Endometrium (tissue), 2 donors: ENCODE results near the gene ASTN2.

Experiments
- FAIRE-seq: peaks from 2 replicates; lab custom pipeline; 2012; peaks lifted over from hg19 to GRCh38; lab: Jason Lieb, UNC
- donor health status: control.
- donor health status: control.

ASTN2 gene

DNA sequence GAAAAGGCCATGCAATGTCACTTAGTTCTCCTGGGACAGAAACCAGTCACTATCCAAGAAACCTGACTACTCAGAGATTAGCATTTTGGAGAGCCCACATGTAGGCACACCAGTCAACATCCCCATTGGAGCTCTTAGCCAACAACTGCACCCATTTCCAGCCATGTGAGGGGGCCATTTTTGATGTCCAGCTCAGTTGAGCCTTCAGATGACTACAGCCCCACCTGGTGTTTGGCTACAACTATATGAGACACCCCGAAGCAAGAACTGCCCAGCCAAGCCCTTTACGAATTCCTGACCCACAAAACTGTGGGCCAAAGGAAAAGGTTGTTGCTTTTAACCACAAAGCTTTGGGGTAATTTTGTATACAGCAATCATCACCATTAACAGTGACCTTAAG, 300.1 kb downstream of the ASTN2 start:
- no peak for FAIRE-seq

- FAIRE-seq, result no peak
These were observed 310.0 kb downstream of the ASTN2 start for GRCh38 chr9:117104716-117105495.

GRCh38 chr9:117104206-117104605, 310.7 kb downstream of the ASTN2 start:
- FAIRE-seq, result no peak

DNA sequence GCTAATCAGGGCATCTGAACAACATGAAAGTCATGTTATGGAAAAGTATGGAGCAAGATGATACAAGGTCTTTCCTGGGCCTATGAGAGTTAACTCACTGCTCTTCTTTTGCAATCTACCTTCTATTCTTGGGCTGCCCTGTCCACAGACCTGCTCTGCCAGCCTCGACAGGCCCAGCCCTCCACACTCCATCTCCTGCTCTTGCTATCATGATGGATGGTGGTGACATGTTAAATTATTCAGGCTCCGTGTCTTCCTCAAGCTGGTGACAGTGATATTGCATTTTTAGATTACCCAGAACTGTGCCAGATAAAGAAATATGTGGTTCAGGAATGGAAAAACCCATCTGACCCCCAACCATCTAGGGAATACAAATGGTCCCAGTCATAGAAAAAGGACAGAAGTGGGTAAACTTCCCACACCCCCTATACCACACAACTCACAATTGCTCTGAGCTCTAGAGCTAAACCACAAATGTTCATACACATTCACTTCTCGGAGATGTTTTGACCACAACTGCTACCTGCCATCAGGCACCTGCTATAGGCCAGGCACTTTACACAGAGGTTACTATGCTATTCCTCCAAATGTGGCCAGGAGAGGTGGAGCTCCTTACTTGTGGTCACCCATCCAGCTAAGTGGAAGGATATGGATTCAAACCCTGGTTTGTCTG, 311.3 kb downstream of the ASTN2 start:
- no peak for FAIRE-seq

DNA sequence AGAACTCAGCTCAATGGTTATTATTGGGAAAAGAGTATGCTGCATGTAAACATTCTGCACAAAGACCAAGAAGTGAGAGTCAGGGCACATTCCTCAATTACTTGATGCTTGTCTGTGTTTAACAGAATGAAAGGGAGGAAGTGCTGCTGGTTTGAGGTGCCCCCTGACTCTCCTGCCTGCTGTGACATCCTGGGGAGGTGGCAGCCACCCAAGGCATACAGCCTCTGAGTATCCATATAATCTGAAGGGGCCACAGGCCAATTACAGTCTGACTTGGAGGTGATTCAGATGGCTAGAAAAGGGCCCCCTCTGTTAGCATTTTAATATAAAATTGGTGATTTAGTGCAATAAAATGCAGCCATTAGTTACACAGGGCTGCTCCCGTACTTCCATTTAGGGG, 313.8 kb downstream of the ASTN2 start:
- FAIRE-seq, result no peak

DNA sequence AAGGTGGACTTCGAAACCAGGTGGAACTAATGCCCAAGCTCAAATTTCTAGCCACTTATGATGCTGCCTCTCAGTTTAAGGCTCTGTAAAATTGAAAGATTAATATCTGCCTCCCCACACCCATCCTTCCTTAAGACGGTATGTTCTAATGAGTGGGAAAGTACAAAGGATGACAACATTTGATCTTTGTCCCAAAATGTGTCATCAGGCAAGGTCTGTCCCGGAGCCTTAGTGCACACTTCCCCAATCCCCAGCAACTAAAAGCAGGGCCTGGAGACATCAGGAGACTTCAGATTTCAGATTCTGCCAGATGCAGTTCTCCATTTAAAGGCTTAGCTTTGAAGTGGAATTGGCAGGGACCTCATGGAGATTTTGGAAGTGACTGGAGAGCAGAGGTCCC, 316.5 kb downstream of the ASTN2 start:
- no peak for FAIRE-seq

DNA sequence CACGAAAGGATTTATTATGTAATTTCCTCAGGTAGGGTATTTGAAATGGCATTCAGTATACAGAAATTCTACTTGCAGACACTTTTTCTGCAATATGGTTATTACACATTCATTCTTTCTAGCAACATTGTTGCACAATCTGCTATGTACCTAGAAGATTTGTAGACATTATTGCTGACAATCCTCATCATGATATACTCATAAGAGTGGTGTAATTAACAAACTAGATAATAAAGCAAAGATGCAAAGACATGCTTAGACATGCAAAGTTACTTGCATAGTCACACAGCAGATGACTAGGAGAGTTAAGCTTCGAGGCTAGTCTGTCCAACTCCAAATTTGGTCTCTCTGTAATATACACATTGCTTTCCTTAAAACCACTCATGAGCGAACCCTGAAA, 317.1 kb downstream of the ASTN2 start:
- no peak for FAIRE-seq

DNA sequence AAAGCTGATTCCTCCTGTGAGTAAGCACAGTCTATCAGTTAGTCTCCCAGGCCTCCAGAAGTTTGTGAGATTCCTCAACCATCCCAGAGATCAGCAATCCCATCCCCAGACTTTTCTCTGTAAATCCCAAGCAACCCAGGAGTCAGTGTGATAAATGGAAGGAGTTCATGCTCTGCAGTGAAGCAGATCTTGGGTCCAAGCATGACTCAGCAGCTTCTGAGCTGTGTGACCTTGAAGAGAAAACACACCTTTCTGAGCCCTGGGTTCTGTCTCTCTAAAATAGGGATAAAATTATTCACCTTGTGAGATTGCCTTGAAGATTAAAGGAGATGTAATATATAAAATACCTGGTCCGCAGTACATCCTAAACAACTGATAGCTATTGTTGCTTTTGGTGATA, 318.7 kb downstream of the ASTN2 start:
- no peak for FAIRE-seq

GRCh38 chr9:117095081-117095480, 319.8 kb downstream of the ASTN2 start:
- FAIRE-seq, result no peak

DNA sequence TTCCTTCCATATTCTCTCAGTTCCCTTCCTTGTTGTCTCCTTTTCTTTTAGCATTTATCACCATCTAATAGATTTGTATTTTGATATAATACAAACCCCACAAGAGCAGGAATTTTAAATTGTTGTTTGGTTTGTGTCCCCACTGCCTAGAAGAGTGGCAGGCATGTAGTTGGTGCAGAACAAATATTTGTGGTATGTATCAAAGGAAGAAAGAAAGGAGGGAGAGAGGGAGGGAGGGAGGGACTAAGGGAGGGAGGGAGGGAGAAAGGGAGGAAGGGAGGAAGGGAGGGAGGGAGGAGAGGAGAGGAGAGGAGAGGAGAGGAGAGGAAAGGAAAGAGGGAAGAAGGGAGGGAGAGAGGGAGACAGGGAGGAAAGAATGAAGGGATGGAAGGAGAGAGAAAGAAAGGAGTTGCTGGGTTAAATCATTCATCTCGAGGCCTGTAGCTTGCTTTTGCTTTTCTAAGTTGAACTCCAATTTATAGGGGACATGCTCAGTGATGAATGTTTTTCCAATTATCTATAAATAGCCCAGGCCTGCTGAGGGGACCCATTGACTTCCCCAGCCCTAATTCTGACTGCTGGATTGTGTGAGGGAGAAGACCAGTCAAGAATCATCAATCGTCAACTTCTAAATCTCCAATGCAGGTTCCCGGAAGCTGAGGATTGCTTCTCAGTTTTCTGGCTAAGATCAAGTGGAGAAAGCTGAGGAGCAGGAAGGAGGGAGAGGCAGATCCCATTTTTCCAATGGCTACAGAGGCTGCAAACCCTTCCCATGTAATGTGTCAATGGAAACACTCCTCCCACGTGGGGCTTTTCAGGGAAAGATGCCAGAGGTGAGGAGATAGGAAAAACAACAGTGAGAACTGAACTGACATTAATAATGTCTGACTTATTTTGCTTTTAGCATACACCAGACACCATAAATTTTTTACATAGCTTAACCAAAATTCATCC, 320.7 kb downstream of the ASTN2 start:
- FAIRE-seq, result no peak

DNA sequence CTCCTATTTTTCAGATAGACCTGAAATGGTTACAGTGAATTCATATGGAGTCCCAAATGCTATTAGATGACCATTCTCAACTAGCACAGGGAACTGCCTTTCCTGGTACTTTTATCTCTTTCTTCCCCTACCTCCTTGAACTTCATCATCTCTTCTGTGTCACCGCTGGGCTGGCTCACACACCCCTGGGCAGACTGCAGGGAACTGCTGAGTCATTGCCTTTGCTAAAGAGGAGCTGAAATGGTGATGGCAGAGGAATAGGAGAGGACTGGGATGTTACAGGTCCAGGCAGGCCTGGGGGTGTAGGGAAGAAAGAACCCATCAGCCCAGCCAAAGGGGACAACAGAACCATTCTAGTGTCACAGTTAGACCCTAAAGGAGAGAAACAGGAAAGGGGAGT, 322.3 kb downstream of the ASTN2 start:
- no peak for FAIRE-seq

GRCh38 chr9:117091529-117091928, 323.3 kb downstream of the ASTN2 start:
- FAIRE-seq, result no peak

DNA sequence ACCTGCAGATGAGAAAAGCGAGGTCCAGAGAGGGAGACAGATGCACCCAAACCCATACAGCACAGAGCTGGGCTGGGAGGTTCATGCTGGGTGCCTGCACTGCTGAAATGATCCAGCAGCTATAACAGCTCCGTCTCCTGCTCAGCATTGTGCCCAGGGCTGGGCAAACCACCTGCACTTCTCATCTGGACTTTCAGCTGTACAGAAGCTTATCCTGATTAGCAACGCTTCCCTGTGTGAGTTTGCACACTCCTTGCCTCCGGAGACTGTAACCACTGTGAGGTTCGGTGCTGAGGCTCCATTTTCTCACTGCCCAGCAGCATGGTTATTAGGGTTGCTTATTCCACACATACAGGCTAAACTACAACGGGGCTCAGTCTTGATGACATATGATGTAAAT, 326.1 kb downstream of the ASTN2 start:
- FAIRE-seq, result no peak

DNA sequence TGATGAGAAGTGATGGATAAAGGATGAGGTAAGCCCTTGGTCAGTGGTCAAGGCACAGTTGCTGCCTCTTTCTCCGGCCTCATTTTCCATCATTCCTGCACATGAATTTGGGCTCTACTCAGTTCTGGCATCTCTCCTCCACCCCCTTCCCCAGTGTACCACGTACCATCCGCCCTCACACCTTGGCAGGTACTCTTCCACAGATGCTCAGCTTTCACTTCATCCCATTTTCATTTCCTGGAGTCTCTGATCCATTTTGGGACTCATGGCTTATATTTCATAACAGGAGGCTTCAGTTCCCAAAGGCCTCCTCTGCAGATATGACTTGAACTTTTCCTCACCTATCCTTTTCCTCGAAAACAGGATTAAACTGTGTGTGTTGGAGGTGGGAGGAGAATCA, 326.7 kb downstream of the ASTN2 start:
- FAIRE-seq, result no peak

DNA sequence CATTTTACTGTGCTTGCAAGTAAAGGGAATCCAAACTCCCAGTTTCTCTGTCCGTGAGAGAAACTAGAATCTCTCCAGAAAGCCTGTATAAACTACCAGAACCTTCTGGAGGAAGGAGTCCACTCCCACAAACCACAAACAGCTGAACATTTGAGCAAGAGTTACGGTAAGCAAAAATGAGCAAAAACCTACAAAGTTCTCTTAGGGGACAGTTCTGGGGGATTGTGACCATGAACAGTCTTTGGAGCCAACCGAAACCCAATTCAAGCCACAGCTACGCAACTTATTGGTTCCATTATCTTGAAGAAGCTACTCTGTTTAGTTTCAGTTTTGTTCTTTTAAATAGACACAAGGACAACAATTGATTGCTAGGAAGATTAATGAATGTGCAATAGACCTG, 330.6 kb downstream of the ASTN2 start:
- no peak for FAIRE-seq

DNA sequence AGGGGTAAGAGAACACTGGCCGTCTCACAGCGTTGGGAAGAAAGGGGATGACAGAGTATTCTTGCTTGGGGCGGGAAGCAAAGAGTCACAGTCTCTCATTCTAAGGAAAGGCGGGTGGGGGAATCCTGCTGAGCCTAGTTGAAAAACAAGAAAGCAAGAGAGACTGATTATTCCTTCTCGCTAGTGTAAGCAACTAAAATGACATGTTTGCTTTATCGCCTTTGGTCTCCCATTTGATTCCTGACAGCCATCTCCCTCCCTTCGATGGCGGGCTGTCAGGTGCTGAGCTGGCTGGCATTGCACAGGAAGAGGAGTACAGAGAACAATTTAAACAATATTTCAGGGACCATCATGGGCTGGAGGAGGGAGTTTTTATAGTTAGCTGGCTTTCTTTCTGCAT, 331.3 kb downstream of the ASTN2 start:
- FAIRE-seq, result no peak

DNA sequence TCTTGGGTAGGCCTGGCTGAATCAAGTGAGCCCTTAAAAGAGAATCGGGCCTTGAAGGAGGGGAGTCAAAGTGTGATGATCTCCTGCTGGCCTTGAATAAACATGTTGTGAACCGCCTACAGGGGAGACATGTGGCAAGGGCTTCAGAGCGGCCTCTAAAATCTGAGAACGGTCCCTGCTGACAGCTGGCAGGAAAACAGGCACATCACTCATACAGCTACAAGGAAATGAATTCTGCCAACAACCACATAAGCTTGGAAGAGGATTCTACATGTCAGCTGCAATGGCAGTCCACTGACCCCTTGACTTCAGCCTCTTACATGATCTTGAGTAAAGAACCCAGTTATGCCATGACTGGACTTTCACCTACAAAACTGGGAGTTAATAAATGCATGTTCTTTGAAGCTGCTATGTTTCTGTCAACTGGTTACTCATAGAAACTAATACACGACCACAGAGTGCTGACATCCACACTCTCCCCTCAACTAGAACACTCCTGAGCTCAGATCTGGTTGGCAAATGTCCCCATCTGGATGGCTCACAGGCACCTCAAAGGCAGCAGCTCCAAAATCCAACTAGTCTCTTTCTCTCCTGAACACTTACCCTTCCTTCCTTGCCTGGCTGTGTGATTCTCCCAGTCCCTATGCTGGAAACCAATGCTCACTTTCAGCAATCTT, 333.1 kb downstream of the ASTN2 start:
- FAIRE-seq, result no peak

DNA sequence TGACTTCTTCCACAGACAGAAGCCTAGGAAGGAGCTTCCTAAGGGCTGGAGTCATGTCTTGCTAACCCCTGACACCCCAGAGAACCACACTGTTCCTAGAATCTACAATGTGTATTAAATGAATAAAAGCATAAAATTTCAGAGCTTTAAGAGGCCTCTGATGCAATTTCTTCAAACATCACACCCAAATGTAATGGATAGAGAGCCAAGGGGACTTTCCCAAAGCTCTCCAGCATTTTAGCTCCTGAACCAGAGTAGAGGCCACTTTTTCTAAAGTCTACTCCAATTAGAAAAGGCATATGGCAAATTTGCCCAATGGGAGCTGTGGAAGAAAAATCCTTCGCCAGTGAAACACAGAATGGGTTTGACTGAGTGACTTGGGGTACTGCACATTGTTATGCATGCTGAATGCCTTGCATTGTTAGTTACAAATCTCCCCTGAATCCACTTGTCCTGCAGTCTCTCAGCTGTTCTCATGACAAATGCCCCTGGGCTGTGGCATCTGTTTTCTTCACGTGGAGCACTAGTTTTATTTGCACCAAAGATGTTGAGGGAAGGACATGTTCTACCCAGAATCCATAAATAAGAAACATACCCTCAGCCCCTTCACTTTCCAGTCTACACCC, 334.0 kb downstream of the ASTN2 start:
- FAIRE-seq, result no peak

GRCh38 chr9:117076571-117077290, 338.1 kb downstream of the ASTN2 start:
- FAIRE-seq, result no peak

DNA sequence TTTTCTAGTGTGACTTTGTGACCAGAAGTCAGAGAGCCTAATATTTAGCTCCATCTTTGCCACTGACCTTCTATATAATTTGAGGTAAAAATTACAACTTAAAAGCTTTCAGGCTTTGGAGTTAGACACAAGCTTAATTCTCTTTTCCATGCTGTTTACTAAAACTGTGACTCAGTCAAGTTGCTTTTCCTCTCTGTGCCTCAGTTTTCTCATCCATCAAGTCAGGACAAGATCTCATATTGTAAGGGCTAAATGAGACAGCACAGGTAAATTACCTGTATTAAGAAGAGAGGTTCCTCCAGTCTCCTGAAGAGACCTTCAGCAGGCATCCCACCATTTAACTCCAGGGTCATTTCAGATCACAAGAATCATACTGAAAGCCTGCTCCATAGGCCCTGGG, 339.2 kb downstream of the ASTN2 start:
- FAIRE-seq, result no peak
